Astrocyte (in vitro differentiated cells and primary cell): ENCODE results near the gene HSD3B2.

Source experiments
- EZH2 ChIP-seq: IDR thresholded peaks from 2 replicates; pipeline ENCODE4 v1.6.1; 2012; ENCODE audit warnings: mild to moderate bottlenecking, low read length, inconsistent platforms; ENCODE audit not compliant: insufficient read depth
- TF ChIP-seq, protein P1 (sequence below): IDR thresholded peaks from 2 replicates; pipeline ENCODE4 v1.5.1; 2011; ENCODE audit warnings: low read depth, mild to moderate bottlenecking, inconsistent platforms, low read length, moderate library complexity; ENCODE audit not compliant: insufficient read depth

DNA sequence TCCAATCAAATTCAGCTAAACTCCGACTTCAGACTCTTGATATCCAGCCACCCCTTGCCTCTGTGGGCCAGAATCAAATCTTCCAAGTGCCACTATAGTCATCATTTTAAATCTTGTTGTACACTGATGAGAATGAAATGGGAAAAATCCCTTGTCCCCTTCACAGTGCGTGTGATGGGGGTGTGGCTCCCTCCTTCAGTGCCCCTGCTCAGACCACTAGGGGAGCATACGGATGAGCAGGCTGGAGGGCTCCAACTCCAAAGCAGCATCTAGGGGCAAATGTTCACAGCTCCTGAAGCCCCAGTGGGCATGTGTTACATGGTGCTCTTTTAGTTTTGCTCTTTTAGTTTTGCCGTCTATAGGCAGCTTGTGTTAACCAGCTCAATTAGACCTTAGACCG is 56.6 kb downstream of the HSD3B2 start:
- TF ChIP-seq, protein P1, sequence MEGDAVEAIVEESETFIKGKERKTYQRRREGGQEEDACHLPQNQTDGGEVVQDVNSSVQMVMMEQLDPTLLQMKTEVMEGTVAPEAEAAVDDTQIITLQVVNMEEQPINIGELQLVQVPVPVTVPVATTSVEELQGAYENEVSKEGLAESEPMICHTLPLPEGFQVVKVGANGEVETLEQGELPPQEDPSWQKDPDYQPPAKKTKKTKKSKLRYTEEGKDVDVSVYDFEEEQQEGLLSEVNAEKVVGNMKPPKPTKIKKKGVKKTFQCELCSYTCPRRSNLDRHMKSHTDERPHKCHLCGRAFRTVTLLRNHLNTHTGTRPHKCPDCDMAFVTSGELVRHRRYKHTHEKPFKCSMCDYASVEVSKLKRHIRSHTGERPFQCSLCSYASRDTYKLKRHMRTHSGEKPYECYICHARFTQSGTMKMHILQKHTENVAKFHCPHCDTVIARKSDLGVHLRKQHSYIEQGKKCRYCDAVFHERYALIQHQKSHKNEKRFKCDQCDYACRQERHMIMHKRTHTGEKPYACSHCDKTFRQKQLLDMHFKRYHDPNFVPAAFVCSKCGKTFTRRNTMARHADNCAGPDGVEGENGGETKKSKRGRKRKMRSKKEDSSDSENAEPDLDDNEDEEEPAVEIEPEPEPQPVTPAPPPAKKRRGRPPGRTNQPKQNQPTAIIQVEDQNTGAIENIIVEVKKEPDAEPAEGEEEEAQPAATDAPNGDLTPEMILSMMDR: no peak
- TF ChIP-seq EZH2: no peak
